Glomerular visceral epithelial cell (primary cell): Measurements from ENCODE around the gene FKBP15.
"Not testable (repeated sequence)": the region's sequence is repeated elsewhere in the genome, so short reads cannot be mapped to it uniquely, and the experiment has no call there.

Experiments
- DNase-seq: peaks from one replicate; pipeline ENCODE4 v3.0.0-alpha.2; 2016; ENCODE audit errors: extremely low spot score

Gene FKBP15

GRCh38 chr9:113221003-113221799 is at the start of gene FKBP15, which contains the start of gene SLC31A1:
Gene FKBP15 (minus strand): TSS chr9:113221277. CDS start chr9:113221243, 34 bp downstream.
Gene SLC31A1 (plus strand): TSS chr9:113221544. CDS start chr9:113256149, 34,605 bp downstream.
- peak; percentile 98 for DNase-seq

- DNase-seq, result no peak
Measured at GRCh38 chr9:113269871-113270270, 48.8 kb upstream of the FKBP15 start.

GRCh38 chr9:113269355-113269754 is 48.3 kb upstream of the FKBP15 start:
- no peak for DNase-seq

GRCh38 chr9:113267911-113268566 is 47.0 kb upstream of the FKBP15 start:
- no peak for DNase-seq

GRCh38 chr9:113266174-113266573 is 45.1 kb upstream of the FKBP15 start:
- no peak for DNase-seq

- no peak for DNase-seq
Measured at GRCh38 chr9:113261917-113262671, 41.0 kb upstream of the FKBP15 start.

- no peak for DNase-seq
Measured at GRCh38 chr9:113258282-113258681, 37.2 kb upstream of the FKBP15 start.

- no peak for DNase-seq
Measured at GRCh38 chr9:113257863-113258262, 36.8 kb upstream of the FKBP15 start.

- DNase-seq, result no peak
Measured at GRCh38 chr9:113255438-113255837, 34.4 kb upstream of the FKBP15 start.

- DNase-seq, result no peak
Measured at GRCh38 chr9:113254991-113255390, 33.9 kb upstream of the FKBP15 start.

GRCh38 chr9:113250807-113251206 is 29.7 kb upstream of the FKBP15 start:
- no peak for DNase-seq

GRCh38 chr9:113249661-113250060 is 28.6 kb upstream of the FKBP15 start:
- DNase-seq, result not testable (repeated sequence)

- no peak for DNase-seq
Measured at GRCh38 chr9:113247640-113248039, 26.6 kb upstream of the FKBP15 start.

GRCh38 chr9:113246928-113247327 is 25.9 kb upstream of the FKBP15 start:
- no peak for DNase-seq

- no peak for DNase-seq
Measured at GRCh38 chr9:113245894-113246293, 24.8 kb upstream of the FKBP15 start.

GRCh38 chr9:113244556-113244955 is 23.5 kb upstream of the FKBP15 start:
- DNase-seq, result no peak

GRCh38 chr9:113241161-113241560 is 20.1 kb upstream of the FKBP15 start:
- DNase-seq, result no peak

- DNase-seq, result no peak
Measured at GRCh38 chr9:113238859-113239232, 17.8 kb upstream of the FKBP15 start.

GRCh38 chr9:113238202-113238858 is 17.3 kb upstream of the FKBP15 start:
- DNase-seq, result no peak

- DNase-seq, result no peak
Measured at GRCh38 chr9:113237026-113237425, 15.9 kb upstream of the FKBP15 start.

- not testable (repeated sequence) for DNase-seq
Measured at GRCh38 chr9:113235701-113236255, 14.7 kb upstream of the FKBP15 start.

GRCh38 chr9:113231701-113232100 is 10.6 kb upstream of the FKBP15 start:
- no peak for DNase-seq
